Mucosa of descending colon (tissue), 3 donors: ENCODE data around the gene RAB17. TPM values are rescaled to one million over a fixed set of nuclear protein-coding genes. Genes with fewer than 3 reads are reported as not detected.

Source experiments
- ATAC-seq: fragments of 200-7000 bp; cut with Tn5 transposase; one replicate; pipeline ENCODE4 v1.9.1; 2020; ENCODE audit warnings: mild to moderate bottlenecking, moderate library complexity
- DNase-seq, 3 donors: peaks; one replicate each; pipeline ENCODE4 v3.0.0-alpha.2; 2020
- H3K36me3 ChIP-seq: fragments of 200-600 bp; one replicate; pipeline ENCODE4 v1.8.0; 2021; ENCODE audit warnings: low read depth, mild to moderate bottlenecking
- H3K4me1 ChIP-seq: fragments of 200-600 bp; one replicate; pipeline ENCODE4 v1.8.0; 2021; ENCODE audit warnings: low read depth, mild to moderate bottlenecking
- H3K4me3 ChIP-seq: fragments of 200-600 bp; one replicate; pipeline ENCODE4 v1.8.0; 2021; ENCODE audit warnings: mild to moderate bottlenecking
- H3K9me3 ChIP-seq: fragments of 200-600 bp; one replicate; pipeline ENCODE4 v1.8.0; 2021; ENCODE audit warnings: mild to moderate bottlenecking
- CTCF ChIP-seq: fragments of 200-600 bp; IDR thresholded peaks from one replicate; pipeline ENCODE4 v1.8.0; 2022; ENCODE audit warnings: antibody characterized with exemption, mild to moderate bottlenecking
- intact Hi-C, 2 donors: fragments of 100-400 bp; cut with DNase I in 1 of 2; cut with micrococcal nuclease in 1 of 2; formaldehyde crosslinking; loops; one replicate each; pipeline versions ENCODE4 v1.11.0 to v1.11.1; 2022; cut with DNase I, micrococcal nuclease
- total RNA-seq, 3 donors: library from RNA; stranded (reverse); fragmentation: NEBNext Ultra II Directional in 2 of 3; extraction: Animal tissue kit (Norgen Biotek cat#: 25700) in 2 of 3; gene quantifications; one replicate each; pipeline versions ENCODE4 v1.2.1 to v1.2.4, GENCODE V29; 2021 to 2023
- donor health status: DM: no; HTN: no; CAD: no; lungs with moderate emphysema.
- donor health status: DM: no; HTN: no; CAD: no.
- donor health status: DM: no; HTN: yes; CAD: no.

RAB17 gene
- total RNA-seq, 3 donors from 2014 or later, result 25.8 to 95.2 (median 62.8) TPM

GRCh38 chr2:237533668-237534161 is 56.8 kb downstream of the RAB17 start:
- no peak for ATAC-seq
- no peaks in the 10 kb centered on the region for H3K9me3 ChIP-seq
- no peak overlapping the region for H3K4me3 ChIP-seq
- no peak for DNase-seq
- H3K4me1 ChIP-seq, result no peaks in the 10 kb centered on the region
- no peak for TF ChIP-seq CTCF
- intact Hi-C loops, result no loop called here
- H3K36me3 ChIP-seq, result no peaks in the 10 kb centered on the region

DNA sequence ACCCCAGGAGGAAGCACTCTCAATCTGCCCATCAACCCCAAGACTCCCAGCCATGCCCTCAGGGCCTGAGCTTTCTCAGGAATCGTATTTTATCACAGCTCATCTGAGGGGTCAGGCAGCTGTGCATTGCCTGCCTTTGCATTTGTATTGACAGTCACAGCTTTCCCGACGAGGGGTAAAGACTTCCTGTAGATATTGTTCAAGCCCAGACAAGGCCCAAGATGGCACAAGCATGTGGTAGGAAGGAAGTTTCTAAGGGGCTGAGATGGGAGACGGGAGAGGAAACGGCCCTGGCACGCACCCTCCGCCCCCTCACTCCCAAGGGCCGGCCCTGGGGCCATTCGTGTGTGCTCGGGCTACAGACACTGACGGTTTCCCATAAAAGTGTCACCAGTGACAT is 58.4 kb downstream of the RAB17 start:
- Histone ChIP-seq H3K4me1 (no peaks in the 10 kb centered on the region), H3K36me3 (no peaks in the 10 kb centered on the region), H3K9me3 (no peaks in the 10 kb centered on the region), H3K4me3 (no peak overlapping the region)
- ATAC-seq, result no peak
- DNase-seq, result no peak
- intact Hi-C loops, result no loop called here
- no peak for TF ChIP-seq CTCF

DNA sequence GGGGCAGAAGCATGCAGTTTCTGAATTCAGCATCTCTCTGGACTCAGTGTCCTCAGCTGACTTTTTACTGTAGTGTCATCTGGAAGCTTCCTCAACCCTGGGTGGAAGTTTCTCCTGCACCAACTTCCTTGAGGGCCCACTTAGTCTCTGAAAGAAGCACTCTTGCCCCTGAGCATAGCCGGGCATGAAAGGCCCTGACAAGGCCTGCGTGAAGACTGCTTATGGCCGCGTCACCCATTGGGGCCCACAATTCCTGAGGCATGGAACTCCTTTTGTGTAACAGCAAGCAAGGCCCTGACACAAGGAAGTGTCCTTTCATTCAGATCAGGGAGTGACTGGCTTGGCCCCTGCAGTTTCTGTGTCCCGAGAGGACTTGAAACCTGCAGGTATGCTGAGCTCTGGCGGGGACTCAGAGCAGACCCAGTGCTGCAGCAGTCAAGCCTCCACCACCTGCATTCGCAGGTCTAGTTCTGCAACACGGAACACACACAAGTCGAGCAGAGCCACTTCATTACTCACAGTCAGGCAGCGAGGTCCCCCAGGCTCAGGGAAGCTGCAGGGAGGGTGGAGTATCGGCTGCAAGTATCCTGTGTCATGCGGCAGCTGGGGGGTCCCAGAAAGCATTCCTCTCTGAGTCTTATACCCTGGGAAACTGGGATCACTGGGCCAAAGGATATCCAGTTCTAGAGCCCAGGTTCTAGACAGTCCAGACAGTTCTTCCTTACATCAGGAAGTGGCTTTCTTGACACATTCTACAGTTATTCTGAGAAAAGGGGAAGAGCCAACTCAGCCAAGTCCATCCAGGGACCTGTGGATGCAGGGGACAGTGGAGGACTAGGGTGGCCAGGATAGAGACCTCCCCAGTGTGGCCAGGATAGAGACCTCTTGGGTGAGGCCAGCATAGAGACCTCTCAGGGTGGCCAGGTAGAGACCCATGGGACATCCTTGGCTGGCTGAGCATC is 59.8 kb downstream of the RAB17 start:
- ATAC-seq (no peak), DNase-seq (no peak)
- no peaks in the 10 kb centered on the region for H3K36me3 ChIP-seq
- H3K4me1 ChIP-seq, result no peaks in the 10 kb centered on the region
- intact Hi-C loops, result no loop called here
- TF ChIP-seq CTCF, result no peak
- H3K4me3 ChIP-seq, result no peak overlapping the region
- H3K9me3 ChIP-seq, result no peaks in the 10 kb centered on the region

DNA sequence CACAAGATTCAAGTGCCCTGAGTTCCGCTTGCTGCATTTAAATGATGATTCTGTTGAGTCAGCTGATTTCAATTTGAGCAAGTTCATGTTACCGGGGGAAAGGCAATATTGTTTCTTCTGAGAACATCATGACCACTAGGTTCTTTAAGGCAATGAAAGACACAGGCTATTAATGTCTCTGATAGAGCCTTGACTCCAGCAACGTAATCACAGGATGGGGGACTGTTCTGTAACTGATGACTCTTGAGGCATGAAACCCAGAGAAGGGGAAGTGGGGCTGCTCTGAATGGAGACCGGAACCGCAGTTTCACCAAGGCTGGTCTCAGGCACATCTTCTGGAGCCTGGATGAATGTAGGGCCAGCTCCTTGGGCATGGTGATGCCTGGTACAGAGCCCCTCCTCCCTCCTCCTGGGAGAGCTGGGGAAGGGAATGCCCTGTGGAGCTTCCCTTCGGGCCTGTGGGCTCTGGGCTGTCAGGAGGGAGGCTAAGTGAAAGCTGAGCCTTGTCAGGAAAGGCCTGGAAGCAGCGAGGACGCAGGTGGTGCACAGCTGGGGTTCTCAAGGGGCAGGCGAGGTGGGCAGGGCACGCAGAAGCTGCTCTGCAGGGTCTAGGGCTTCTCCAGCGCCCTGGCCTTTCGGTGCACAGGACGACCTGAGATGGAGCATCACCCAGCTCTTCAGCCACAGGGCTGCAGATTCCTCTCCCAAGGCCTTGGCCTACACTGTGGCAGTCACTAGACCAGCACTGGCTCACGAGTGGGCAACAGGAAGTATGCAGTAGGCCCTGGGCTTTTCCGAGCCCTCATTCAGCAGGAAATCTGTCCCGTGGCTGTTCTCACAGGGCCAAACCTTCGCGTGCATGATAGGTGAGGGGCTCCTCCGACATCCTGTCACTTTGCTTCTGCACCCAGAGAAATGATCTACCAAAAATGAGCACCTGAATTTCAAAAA is 60.8 kb downstream of the RAB17 start:
- Histone ChIP-seq H3K36me3 (no peaks in the 10 kb centered on the region), H3K9me3 (no peaks in the 10 kb centered on the region), H3K4me1 (no peaks in the 10 kb centered on the region), H3K4me3 (no peak overlapping the region)
- intact Hi-C loops, result no loop called here
- ATAC-seq (no peak), DNase-seq (no peak)
- no peak for TF ChIP-seq CTCF

- Histone ChIP-seq H3K9me3 (no peaks in the 10 kb centered on the region), H3K4me3 (no peak overlapping the region), H3K36me3 (no peaks in the 10 kb centered on the region), H3K4me1 (no peaks in the 10 kb centered on the region)
- no peak for TF ChIP-seq CTCF
- no peak for DNase-seq
- no peak for ATAC-seq
- intact Hi-C loops, result no loop called here
These were observed 62.8 kb downstream of the RAB17 start for GRCh38 chr2:237527766-237528165.
